C4-2B (cell line): ENCODE measurements around the gene TNNT3.

ENCODE experiments used
- CTCF ChIP-seq: fragments of 450-650 bp; conservative IDR thresholded peaks from 2 replicates; pipeline ENCODE4 v1.5.1; 2017; ENCODE audit warnings: mild to moderate bottlenecking
- ZFX ChIP-seq: fragments of 450-650 bp; IDR thresholded peaks from 2 replicates; pipeline ENCODE4 v1.6.1; 2017

- TF ChIP-seq CTCF (no peak), ZFX (no peak)
Measured at GRCh38 chr11:1878137-1879031, 41.1 kb upstream of the TNNT3 start.
